DOHH2 (cell line): ENCODE results near the gene CXXC1.

ENCODE experiments used
- H3F3A ChIP-seq: fragments of 200-600 bp; sonication (generic), shearing (Covaris generic); 2 replicates; pipeline ENCODE4 v1.6.0; 2016; ENCODE audit warnings: antibody characterized with exemption, mild to moderate bottlenecking; ENCODE audit not compliant: control insufficient read depth, insufficient read depth
- H3K27ac ChIP-seq: fragments of 200-600 bp; sonication (generic); 2 replicates; pipeline ENCODE4 v1.5.1; 2014; ENCODE audit warnings: low read depth, mild to moderate bottlenecking, low read length, moderate library complexity
- H3K27me3 ChIP-seq: fragments of 200-600 bp; sonication (generic); 2 replicates; pipeline ENCODE4 v1.6.1; 2014; ENCODE audit warnings: mild to moderate bottlenecking, low read length, mixed read lengths; ENCODE audit not compliant: control insufficient read depth
- H3K36me3 ChIP-seq: fragments of 200-600 bp; sonication (generic); 2 replicates; pipeline ENCODE4 v1.6.1; 2014; ENCODE audit warnings: mild to moderate bottlenecking, low read length, moderate library complexity, mixed read lengths; ENCODE audit not compliant: control insufficient read depth
- H3K4me1 ChIP-seq: fragments of 200-600 bp; sonication (generic); 2 replicates; pipeline ENCODE4 v1.6.1; 2014; ENCODE audit warnings: mild to moderate bottlenecking, low read length, mixed read lengths; ENCODE audit not compliant: control insufficient read depth
- H3K4me2 ChIP-seq: fragments of 200-600 bp; sonication (generic); 2 replicates; pipeline ENCODE4 v1.6.0; 2014; ENCODE audit warnings: mild to moderate bottlenecking, low read length, moderate library complexity
- H3K4me3 ChIP-seq: fragments of 200-600 bp; sonication (generic); 2 replicates; pipeline ENCODE4 v1.5.1; 2014; ENCODE audit warnings: mild to moderate bottlenecking, low read length, mixed read lengths
- H3K79me2 ChIP-seq: fragments of 200-600 bp; sonication (generic); 2 replicates; pipeline ENCODE4 v1.6.1; 2014; ENCODE audit warnings: mild to moderate bottlenecking, low read length, mixed read lengths; ENCODE audit not compliant: control insufficient read depth
- H3K9me2 ChIP-seq: fragments of 200-600 bp; sonication (generic); replicated peaks from 2 replicates; pipeline ENCODE4 v1.6.1; 2014; ENCODE audit warnings: mild to moderate bottlenecking, low read length, mixed read lengths; ENCODE audit not compliant: control insufficient read depth
- H3K9me3 ChIP-seq: fragments of 200-600 bp; sonication (generic); 2 replicates; pipeline ENCODE4 v1.6.1; 2014; ENCODE audit warnings: antibody characterized with exemption, low read length, mixed read lengths; ENCODE audit not compliant: control insufficient read depth, insufficient read depth
- H4K20me1 ChIP-seq: fragments of 200-600 bp; sonication (generic); 2 replicates; pipeline ENCODE4 v1.6.0; 2014; ENCODE audit warnings: low read depth, mild to moderate bottlenecking, antibody characterized with exemption, low read length, moderate library complexity; ENCODE audit not compliant: control insufficient read depth, insufficient read depth
- EZH2phosphoT487 ChIP-seq: fragments of 200-600 bp; sonication (generic); IDR thresholded peaks from 2 replicates; pipeline ENCODE4 v1.6.1; 2017; ENCODE audit warnings: borderline replicate concordance, mild to moderate bottlenecking, antibody characterized with exemption, low read length, moderate library complexity, mixed read lengths
- TF ChIP-seq, protein P1 (sequence below): fragments of 200-600 bp; sonication (generic); IDR thresholded peaks from one replicate; pipeline ENCODE4 v1.5.1; 2014; ENCODE audit warnings: antibody characterized with exemption, mild to moderate bottlenecking, low read depth, low read length; ENCODE audit not compliant: poor library complexity, severe bottlenecking

CXXC1 gene

GRCh38 chr18:50307738-50308470 is 20.4 kb upstream of the CXXC1 start:
- H3K9me3 ChIP-seq = peaks cover 5% of the 10 kb centered on the region; the same call in 1 of the 2 replicates
- peak overlapping the region; percentile 86 for H3K4me2 ChIP-seq
- H3K79me2 ChIP-seq = no peaks in the 10 kb centered on the region
- TF ChIP-seq EZH2phosphoT487 = no peak
- TF ChIP-seq, protein P1, sequence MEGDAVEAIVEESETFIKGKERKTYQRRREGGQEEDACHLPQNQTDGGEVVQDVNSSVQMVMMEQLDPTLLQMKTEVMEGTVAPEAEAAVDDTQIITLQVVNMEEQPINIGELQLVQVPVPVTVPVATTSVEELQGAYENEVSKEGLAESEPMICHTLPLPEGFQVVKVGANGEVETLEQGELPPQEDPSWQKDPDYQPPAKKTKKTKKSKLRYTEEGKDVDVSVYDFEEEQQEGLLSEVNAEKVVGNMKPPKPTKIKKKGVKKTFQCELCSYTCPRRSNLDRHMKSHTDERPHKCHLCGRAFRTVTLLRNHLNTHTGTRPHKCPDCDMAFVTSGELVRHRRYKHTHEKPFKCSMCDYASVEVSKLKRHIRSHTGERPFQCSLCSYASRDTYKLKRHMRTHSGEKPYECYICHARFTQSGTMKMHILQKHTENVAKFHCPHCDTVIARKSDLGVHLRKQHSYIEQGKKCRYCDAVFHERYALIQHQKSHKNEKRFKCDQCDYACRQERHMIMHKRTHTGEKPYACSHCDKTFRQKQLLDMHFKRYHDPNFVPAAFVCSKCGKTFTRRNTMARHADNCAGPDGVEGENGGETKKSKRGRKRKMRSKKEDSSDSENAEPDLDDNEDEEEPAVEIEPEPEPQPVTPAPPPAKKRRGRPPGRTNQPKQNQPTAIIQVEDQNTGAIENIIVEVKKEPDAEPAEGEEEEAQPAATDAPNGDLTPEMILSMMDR = no peak
- peak overlapping the region; percentile 31 for H3K27ac ChIP-seq
- H4K20me1 ChIP-seq = no peaks in the 10 kb centered on the region
- peaks cover 4% of the 10 kb centered on the region for H3F3A ChIP-seq
- H3K4me1 ChIP-seq = peaks cover 35% of the 10 kb centered on the region
- H3K4me3 ChIP-seq = peak overlapping the region; percentile 75
- no peaks in the 10 kb centered on the region for H3K27me3 ChIP-seq
- H3K9me2 ChIP-seq = no peaks in the 10 kb centered on the region
- no peaks in the 10 kb centered on the region for H3K36me3 ChIP-seq

GRCh38 chr18:50307400-50307737 is 19.9 kb upstream of the CXXC1 start:
- Histone ChIP-seq H4K20me1 (no peaks in the 10 kb centered on the region), H3K36me3 (no peaks in the 10 kb centered on the region), H3F3A (peaks cover under 1% of the 10 kb centered on the region; the same call in 1 of the 2 replicates), H3K9me2 (no peaks in the 10 kb centered on the region), H3K9me3 (peaks cover 5% of the 10 kb centered on the region; the same call in 1 of the 2 replicates), H3K4me1 (peaks cover 29% of the 10 kb centered on the region), H3K27ac (peak overlapping the region; percentile 31), H3K4me2 (peak overlapping the region; percentile 86), H3K79me2 (no peaks in the 10 kb centered on the region), H3K27me3 (no peaks in the 10 kb centered on the region), H3K4me3 (peak overlapping the region; percentile 75)
- no peak for TF ChIP-seq EZH2phosphoT487
- TF ChIP-seq, protein P1 = no peak

- no peaks in the 10 kb centered on the region for H3K79me2 ChIP-seq
- no peaks in the 10 kb centered on the region for H3K36me3 ChIP-seq
- TF ChIP-seq, protein P1 = no peak
- no peak for TF ChIP-seq EZH2phosphoT487
- no peak overlapping the region for H3K27ac ChIP-seq
- no peaks in the 10 kb centered on the region for H3F3A ChIP-seq
- peak overlapping the region; percentile 75 for H3K4me3 ChIP-seq
- H3K9me3 ChIP-seq = peaks cover 5% of the 10 kb centered on the region; the same call in 1 of the 2 replicates
- peak overlapping the region; percentile 86 for H3K4me2 ChIP-seq
- H3K27me3 ChIP-seq = no peaks in the 10 kb centered on the region
- H3K4me1 ChIP-seq = peaks cover 25% of the 10 kb centered on the region
- H3K9me2 ChIP-seq = no peaks in the 10 kb centered on the region
- H4K20me1 ChIP-seq = no peaks in the 10 kb centered on the region
Observed at GRCh38 chr18:50306944-50307343, 19.5 kb upstream of the CXXC1 start.
